PC-3 (cell line): ENCODE data around the gene GRB2. TPM values are rescaled to one million over a fixed set of nuclear protein-coding genes. Genes with fewer than 3 reads are reported as not detected.

ENCODE experiments used
- ATAC-seq: fragments of 200-7000 bp; cut with Tn5 transposase; 2 replicates; pipeline ENCODE4 v1.9.1; 2020; ENCODE audit warnings: mild to moderate bottlenecking, moderate library complexity
- BruUV-seq: library from RNA; stranded (reverse); fragments of 400-500 nt; replicated peaks from 2 replicates; lab custom pipeline; 2021; lab: Mats Ljungman, UMichigan
- CTCF ChIA-PET: fragments of 300-600 bp; sonication (Branson Sonifier 250); formaldehyde crosslinking; loops from one replicate; lab custom pipeline; 2022; ENCODE audit warnings: antibody characterized with exemption; lab: Charles Lee
- POLR2A ChIA-PET: fragments of 300-600 bp; sonication (Branson Sonifier 250); formaldehyde crosslinking; loops from one replicate; lab custom pipeline; 2022; ENCODE audit warnings: antibody characterized with exemption; ENCODE audit not compliant: unreplicated experiment; lab: Charles Lee
- DNase-seq: peaks from one replicate; pipeline ENCODE4 v3.0.0-alpha.2; 2015
- H2AFZ ChIP-seq: fragments of 300-600 bp; sonication (generic); 2 replicates; pipeline ENCODE4 v1.6.0; 2016; ENCODE audit warnings: antibody characterized with exemption, low read length
- H3F3A ChIP-seq: fragments of 300-600 bp; sonication (generic); one replicate; pipeline ENCODE4 v1.6.0; 2017; ENCODE audit warnings: antibody characterized with exemption, low read length, control low read depth, mild to moderate bottlenecking; ENCODE audit not compliant: unreplicated experiment
- H3K27ac ChIP-seq: fragments of 300-600 bp; sonication (generic); 2 replicates; pipeline ENCODE4 v1.5.1; 2016; ENCODE audit warnings: mild to moderate bottlenecking, low read length
- H3K27me3 ChIP-seq: fragments of 300-600 bp; sonication (generic); 2 replicates; pipeline ENCODE4 v1.6.1; 2016; ENCODE audit warnings: low read length, mixed read lengths
- H3K36me3 ChIP-seq: fragments of 300-600 bp; sonication (generic); 2 replicates; pipeline ENCODE4 v1.6.1; 2016; ENCODE audit warnings: low read depth, mixed run types, low read length, mixed read lengths
- H3K4me1 ChIP-seq: fragments of 300-600 bp; sonication (generic); 2 replicates; pipeline ENCODE4 v1.5.1; 2016; ENCODE audit warnings: low read length; ENCODE audit not compliant: insufficient read depth
- H3K4me2 ChIP-seq: fragments of 300-600 bp; sonication (generic); 2 replicates; pipeline ENCODE4 v1.6.0; 2016; ENCODE audit warnings: low read length
- H3K4me3 ChIP-seq: fragments of 300-600 bp; sonication (generic); 2 replicates; pipeline ENCODE4 v1.5.1; 2016; ENCODE audit warnings: mild to moderate bottlenecking, low read length, mixed read lengths
- H3K79me2 ChIP-seq: fragments of 300-600 bp; sonication (generic); 2 replicates; pipeline ENCODE4 v1.6.1; 2017; ENCODE audit warnings: low read length, mixed read lengths
- H3K9ac ChIP-seq: fragments of 300-600 bp; sonication (generic); 2 replicates; pipeline ENCODE4 v1.6.0; 2016; ENCODE audit warnings: mild to moderate bottlenecking, low read length
- H3K9me2 ChIP-seq: fragments of 300-600 bp; sonication (generic); replicated peaks from 2 replicates; pipeline ENCODE4 v1.6.1; 2016; ENCODE audit warnings: mixed run types, low read length, mixed read lengths
- H3K9me3 ChIP-seq: fragments of 300-600 bp; sonication (generic); 2 replicates; pipeline ENCODE4 v1.6.1; 2016; ENCODE audit warnings: low read length, mixed read lengths
- H4K20me1 ChIP-seq: fragments of 300-600 bp; sonication (generic); 2 replicates; pipeline ENCODE4 v1.6.1; 2016; ENCODE audit warnings: low read length, mixed read lengths
- CTCF ChIP-seq: fragments of 300-600 bp; sonication (generic); conservative IDR thresholded peaks from 2 replicates; pipeline ENCODE4 v1.5.1; 2017; ENCODE audit warnings: antibody characterized with exemption, low read depth, mild to moderate bottlenecking, low read length
- EZH2 ChIP-seq: fragments of 300-600 bp; sonication (generic); IDR thresholded peaks from one replicate; pipeline ENCODE4 v1.6.1; 2017; ENCODE audit warnings: antibody characterized with exemption, mild to moderate bottlenecking, low read length; ENCODE audit not compliant: unreplicated experiment
- EZH2phosphoT487 ChIP-seq: fragments of 300-600 bp; sonication (generic); IDR thresholded peaks from 2 replicates; pipeline ENCODE4 v1.6.1; 2018; ENCODE audit warnings: mild to moderate bottlenecking, antibody characterized with exemption, low read length, borderline replicate concordance
- intact Hi-C: fragments of 100-400 bp; cut with micrococcal nuclease; formaldehyde crosslinking; loops from 2 replicates; pipeline ENCODE4 v1.9.0; 2023
- total RNA-seq: library from RNA; depleted of rRNA; stranded (reverse); fragments of >200 nt; gene quantifications from 2 replicates; pipeline ENCODE4 v1.2.3, GENCODE V29; 2014

GRB2 gene
- total RNA-seq, 1 experiment from 2014 or later = 224 TPM

DNA sequence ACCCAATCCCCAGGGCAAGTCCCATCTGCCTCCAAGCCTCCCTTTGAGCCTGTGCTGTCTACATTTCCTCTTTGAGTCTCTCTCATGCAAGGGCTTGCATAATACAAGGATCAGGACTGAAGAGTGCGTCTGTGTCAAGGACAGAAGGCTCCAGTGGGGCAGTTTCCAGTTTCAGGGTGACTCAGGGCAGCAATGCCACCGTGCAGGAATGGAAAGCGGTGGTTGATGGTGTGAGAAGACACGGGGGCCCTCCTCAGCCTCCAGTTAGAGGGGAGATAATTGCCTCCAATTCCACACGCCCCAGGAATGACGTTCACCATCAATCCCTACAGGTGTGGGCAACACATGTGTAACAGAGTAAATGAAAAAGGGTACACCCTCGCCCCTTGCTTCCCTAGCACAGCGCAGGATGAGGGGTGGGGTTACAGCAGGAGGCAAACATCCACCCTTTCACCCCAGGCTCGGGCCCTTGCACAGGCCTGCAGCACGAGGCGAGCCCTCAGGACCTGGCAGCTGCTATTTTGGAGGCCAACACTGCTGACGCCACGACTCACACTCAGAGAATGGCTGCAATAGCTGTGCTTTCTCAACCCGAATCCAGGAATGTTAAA lies 91.4 kb downstream of the GRB2 start:
- Histone ChIP-seq H3K79me2 (no peaks in the 10 kb centered on the region), H3K9ac (no peak overlapping the region), H3K9me3 (no peaks in the 10 kb centered on the region), H3K27me3 (no peaks in the 10 kb centered on the region), H3K4me3 (no peak overlapping the region), H2AFZ (no peak overlapping the region), H3F3A (no peaks in the 10 kb centered on the region), H3K9me2 (no peaks in the 10 kb centered on the region), H3K4me2 (no peak overlapping the region), H3K36me3 (0 out of 2 replicates have a peak, but pooled peaks cover 2% of the 10 kb centered on the region), H3K27ac (no peak overlapping the region), H4K20me1 (no peaks in the 10 kb centered on the region), H3K4me1 (no peaks in the 10 kb centered on the region)
- TF ChIP-seq EZH2 = no peak
- TF ChIP-seq EZH2phosphoT487 = no peak
- no peak for TF ChIP-seq CTCF
- ChIA-PET POLR2A (no interaction called here), CTCF (interaction anchor here (0.6 kb wide), 1 partner anchor 188 kb away, joined by 3 read pairs; no protein-coding TSS in a partner anchor)
- intact Hi-C loops = no loop called here
- ATAC-seq (no peak), DNase-seq (no peak)
- BruUV-seq = no TSS peak

DNA sequence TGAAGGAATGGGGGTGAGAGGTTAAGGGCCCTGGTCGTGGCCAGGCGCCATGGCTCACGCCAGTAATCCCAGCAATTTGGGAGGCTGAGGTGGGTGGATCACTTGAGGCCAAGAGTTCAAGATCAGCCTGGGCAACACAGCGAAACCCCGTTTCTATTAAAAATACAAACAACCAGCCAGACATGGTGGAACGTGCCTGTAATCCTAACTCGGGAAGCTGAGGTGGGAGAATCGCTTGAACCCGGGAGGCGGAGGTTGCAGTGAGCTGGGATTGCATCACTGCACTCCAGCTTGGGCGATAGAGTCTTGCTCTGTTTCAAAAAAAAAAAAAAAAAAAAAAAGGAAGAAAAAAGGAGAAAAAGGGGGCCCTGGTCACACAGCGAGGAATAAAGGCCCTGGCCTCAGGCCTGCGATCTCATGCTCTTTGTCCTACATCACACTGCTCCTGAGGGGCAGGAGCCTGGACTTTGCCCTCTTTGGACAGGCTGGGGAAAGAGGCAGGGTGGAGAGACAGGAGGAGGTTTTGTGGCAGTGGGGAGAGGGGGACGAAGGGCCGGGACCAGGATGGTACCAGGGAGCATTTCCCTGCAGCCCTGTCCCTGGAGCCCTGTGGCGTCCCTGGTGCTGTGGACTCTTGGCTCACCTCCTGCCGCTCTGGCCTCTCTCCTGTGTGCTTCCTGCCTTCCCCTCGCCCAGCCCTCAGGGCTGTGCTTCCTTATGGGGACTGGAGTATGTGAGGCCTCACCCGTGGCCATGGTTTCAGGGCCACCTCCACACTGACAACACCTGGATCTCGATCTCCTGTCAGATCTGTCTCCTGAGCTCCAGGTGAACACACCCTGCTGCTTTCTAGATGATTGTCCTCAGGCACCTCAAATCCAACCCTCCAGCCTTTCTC lies 96.5 kb downstream of the GRB2 start:
- no peak overlapping the region for H3K27ac ChIP-seq
- no peak overlapping the region for H2AFZ ChIP-seq
- no peaks in the 10 kb centered on the region for H4K20me1 ChIP-seq
- no peaks in the 10 kb centered on the region for H3K9me3 ChIP-seq
- H3K79me2 ChIP-seq = no peaks in the 10 kb centered on the region
- ATAC-seq (peak; percentile 28), DNase-seq (no peak)
- H3F3A ChIP-seq = no peaks in the 10 kb centered on the region
- H3K9ac ChIP-seq = no peak overlapping the region
- no peak overlapping the region for H3K4me2 ChIP-seq
- H3K4me1 ChIP-seq = no peaks in the 10 kb centered on the region
- H3K36me3 ChIP-seq = no peaks in the 10 kb centered on the region
- BruUV-seq = no TSS peak
- H3K27me3 ChIP-seq = no peaks in the 10 kb centered on the region
- intact Hi-C loops = no loop called here
- no peak overlapping the region for H3K4me3 ChIP-seq
- TF ChIP-seq CTCF = no peak
- TF ChIP-seq EZH2phosphoT487 = no peak
- TF ChIP-seq EZH2 = no peak
- H3K9me2 ChIP-seq = no peaks in the 10 kb centered on the region
- ChIA-PET POLR2A (interaction anchor here (0.7 kb wide), 1 partner anchor 252 kb away, joined by 6 read pairs; no protein-coding TSS in a partner anchor), CTCF (interaction anchor here (0.5 to 0.6 kb wide), 2 partner anchors 14 to 325 kb away, joined by 3 read pairs; no protein-coding TSS in a partner anchor)
